ENCODE data around the gene C1orf56. TPM values are rescaled to one million over a fixed set of nuclear protein-coding genes. Genes with fewer than 3 reads are reported as not detected.

Gene C1orf56
- total and polyA plus RNA-seq, 4 donors: 1.5 to 11.2 (median 3.3) TPM

GRCh38 chr1:151010346-151010726 is 37.2 kb upstream of the C1orf56 start:
- peaks cover 15 to 71% (median 57%) of the 10 kb centered on the region in 4 donors for H3K4me1 ChIP-seq (ENCODE audit: control insufficient read depth in 4 of 4, insufficient read depth in 4 of 4, low read length in 3 of 4)
- no peak for TF ChIP-seq MAX (IDR thresholded peaks at IDR 0.05)
- no peak for TF ChIP-seq EGR1 (IDR thresholded peaks at IDR 0.05; ENCODE audit: low read depth in 2 of 2)
- TF ChIP-seq RAD21 (IDR thresholded peaks at IDR 0.05): no peak
- no peak for TF ChIP-seq REST (IDR thresholded peaks at IDR 0.05)
- TF ChIP-seq JUND (IDR thresholded peaks at IDR 0.05): no peak
- no peak for TF ChIP-seq RXRA (IDR thresholded peaks at IDR 0.05)
- TF ChIP-seq NR2F2 (IDR thresholded peaks at IDR 0.05): no peak
- TF ChIP-seq CTCF (IDR thresholded peaks at IDR 0.05; ENCODE audit: low read depth, low read length, missing input control): no peak
- TF ChIP-seq HNF4A (conservative IDR thresholded peaks at IDR 0.05): no peak
- TF ChIP-seq TAF1 (conservative IDR thresholded peaks at IDR 0.05): no peak
- TF ChIP-seq GABPA (IDR thresholded peaks at IDR 0.05 in 1 of 2, conservative IDR thresholded peaks at IDR 0.05 in 1 of 2): no peak
- no peak for TF ChIP-seq YY1 (IDR thresholded peaks at IDR 0.05)
- no peak for TF ChIP-seq ZBTB33 (IDR thresholded peaks at IDR 0.05)
- TF ChIP-seq FOXA2 (IDR thresholded peaks at IDR 0.05): no peak
- TF ChIP-seq HNF4G (IDR thresholded peaks at IDR 0.05): no peak
- no peak for TF ChIP-seq SP1 (IDR thresholded peaks at IDR 0.05)
- 94% methylated on average over 3 of the region's 3 CpGs for WGBS
- H3K9me3 ChIP-seq (ENCODE audit: control insufficient read depth in 4 of 4, low read length in 3 of 4): no peaks in the 10 kb centered on the region
- DNase-seq (ENCODE audit: low spot score): no peak
- no peak overlapping the region for H3K27ac ChIP-seq (ENCODE audit: low read depth in 1 of 2, low read length in 2 of 2)
- H3K27me3 ChIP-seq (ENCODE audit: control insufficient read depth in 4 of 4, insufficient read depth in 4 of 4, low read length in 3 of 4): no peaks in the 10 kb centered on the region
- no peak overlapping the region for H3K9ac ChIP-seq (ENCODE audit: low read depth in 1 of 2, low read length in 2 of 2)
- no peaks in the 10 kb centered on the region for H3K36me3 ChIP-seq (ENCODE audit: control insufficient read depth in 4 of 4, insufficient read depth in 3 of 4, low read depth in 1 of 4, low read length in 3 of 4)
- H3K4me3 ChIP-seq (ENCODE audit: low read depth in 1 of 3, low read length in 3 of 3): no peak overlapping the region
